B cell (primary cell): ENCODE measurements around the gene SMG9. TPM values are rescaled to one million over a fixed set of nuclear protein-coding genes. Genes with fewer than 3 reads are reported as not detected.

Experiments
- ATAC-seq: fragments of 200-7000 bp; cut with Tn5 transposase; one replicate; pipeline ENCODE4 v1.10.0; 2021; ENCODE audit warnings: low read depth, mild to moderate bottlenecking, moderate number of reproducible peaks, moderate library complexity
- CTCF ChIA-PET: fragments of 350-600 bp; sonication (Branson Sonifier 250); formaldehyde crosslinking; loops from one replicate; lab custom pipeline; 2021; ENCODE audit warnings: antibody characterized with exemption, inconsistent platforms; lab: Charles Lee
- POLR2A ChIA-PET: fragments of 350-600 bp; sonication (Branson Sonifier 250); formaldehyde crosslinking; loops from one replicate; lab custom pipeline; 2021; ENCODE audit warnings: antibody characterized with exemption; lab: Charles Lee
- DNase-seq: peaks from one replicate; pipeline ENCODE4 v3.0.0; 2013
- H2AFZ ChIP-seq: 2 replicates; pipeline ENCODE4 v1.6.1; 2012; ENCODE audit warnings: mild to moderate bottlenecking, low read depth, low read length; ENCODE audit not compliant: insufficient read depth, poor library complexity, severe bottlenecking
- H3K27ac ChIP-seq, 2 donors: 1 replicate in 1 of 2; 2 replicates in 1 of 2; pipeline ENCODE4 v1.5.1; 2012 to 2013; ENCODE audit warnings: low read length in 2 of 2, mild to moderate bottlenecking in 2 of 2, moderate library complexity in 1 of 2
- H3K27me3 ChIP-seq, 4 experiments: fragments of 200-600 bp in 1 of 4; sonication (generic) in 1 of 4; replicated peaks in 1 of 4; 1 replicate in 2 of 4; 2 replicates in 2 of 4; pipeline versions ENCODE4 v1.6.1 to v1.7.0; 2013 to 2016; ENCODE audit warnings: low read length in 3 of 4, mild to moderate bottlenecking in 2 of 4, mixed read lengths in 1 of 4, moderate library complexity in 1 of 4; ENCODE audit not compliant: insufficient read depth in 4 of 4, control insufficient read depth in 3 of 4; ENCODE audit errors: control extremely low read depth in 1 of 4
- H3K36me3 ChIP-seq, 2 experiments: replicated peaks in 1 of 2; 1 replicate in 1 of 2; 2 replicates in 1 of 2; pipeline versions ENCODE4 v1.6.1 to v1.7.1; 2013; ENCODE audit warnings: low read length in 1 of 2; ENCODE audit not compliant: insufficient read depth in 2 of 2, control insufficient read depth in 1 of 2; ENCODE audit errors: control extremely low read depth in 1 of 2, extremely low read depth in 1 of 2
- H3K4me1 ChIP-seq, 2 donors: fragments of 200-600 bp in 1 of 2; sonication (generic) in 1 of 2; 1 replicate in 1 of 2; 2 replicates in 1 of 2; pipeline versions ENCODE4 v1.5.1 to v1.6.1; 2013 to 2017; ENCODE audit warnings: low read length in 2 of 2; ENCODE audit not compliant: control insufficient read depth in 2 of 2, insufficient read depth in 2 of 2
- H3K4me2 ChIP-seq: replicated peaks from 2 replicates; pipeline ENCODE3; 2012; ENCODE audit warnings: mild to moderate bottlenecking, low read depth, low read length; ENCODE audit not compliant: poor library complexity, severe bottlenecking
- H3K4me3 ChIP-seq, 5 experiments: fragments of 200-600 bp in 1 of 5; sonication (generic) in 1 of 5; 1 replicate in 3 of 5; 2 replicates in 2 of 5; pipeline versions ENCODE4 v1.5.1 to v1.7.0; 2011 to 2016; ENCODE audit warnings: low read length in 4 of 5, mild to moderate bottlenecking in 4 of 5, low read depth in 2 of 5, control low read depth in 1 of 5, moderate library complexity in 1 of 5; ENCODE audit not compliant: insufficient read depth in 1 of 5; ENCODE audit errors: control extremely low read depth in 1 of 5, extremely low read depth in 1 of 5
- H3K79me2 ChIP-seq: fragments of 200-600 bp; sonication (generic); one replicate; pipeline ENCODE4 v1.6.0; 2016; ENCODE audit warnings: low read length; ENCODE audit not compliant: control insufficient read depth, insufficient read depth
- H3K9ac ChIP-seq: fragments of 200-600 bp; sonication (generic); 2 replicates; pipeline ENCODE4 v1.6.1; 2017; ENCODE audit warnings: mild to moderate bottlenecking, low read length, moderate library complexity
- H3K9me3 ChIP-seq, 3 donors: one replicate each; pipeline versions ENCODE4 v1.6.1 to v1.7.1; 2013; ENCODE audit warnings: low read length in 2 of 3; ENCODE audit not compliant: control insufficient read depth in 2 of 3, insufficient read depth in 1 of 3; ENCODE audit errors: control extremely low read depth in 1 of 3
- H4K20me1 ChIP-seq: 2 replicates; pipeline ENCODE4 v1.6.0; 2012; ENCODE audit warnings: mild to moderate bottlenecking, low read length; ENCODE audit not compliant: insufficient read depth, control insufficient read depth, poor library complexity, severe bottlenecking
- H3K27ac Mint-ChIP-seq: one replicate; pipeline ENCODE4 v1.8.0; 2021; ENCODE audit warnings: mixed read lengths
- H3K27me3 Mint-ChIP-seq: one replicate; pipeline ENCODE4 v1.8.0; 2021; ENCODE audit warnings: mixed read lengths
- H3K4me1 Mint-ChIP-seq: one replicate; pipeline ENCODE4 v1.8.0; 2021; ENCODE audit warnings: mixed read lengths
- H3K4me3 Mint-ChIP-seq: one replicate; pipeline ENCODE4 v1.8.0; 2021; ENCODE audit warnings: mixed read lengths
- H3K9me3 Mint-ChIP-seq: one replicate; pipeline ENCODE4 v1.8.0; 2022; ENCODE audit warnings: mixed read lengths; ENCODE audit not compliant: insufficient read depth
- EZH2 ChIP-seq: IDR thresholded peaks from 2 replicates; pipeline ENCODE4 v1.6.1; 2012; ENCODE audit warnings: borderline replicate concordance, low read depth, mild to moderate bottlenecking, moderate library complexity, low read length; ENCODE audit not compliant: insufficient read depth, poor library complexity, severe bottlenecking
- WGBS: methylation state at CpG from one replicate; pipeline ENCODE4 v1.1.5; 2013; ENCODE audit warnings: missing lambda C conversion rate; ENCODE audit not compliant: insufficient coverage; 5-methylcytosine and 5-hydroxymethylcytosine counted together
- intact Hi-C: fragments of 100-400 bp; cut with micrococcal nuclease; formaldehyde crosslinking; loops from one replicate; pipeline ENCODE4 v1.10.0; 2022
- polyA plus RNA-seq: library from polyadenylated mRNA; depleted of rRNA; stranded (reverse); fragments of >200 nt; gene quantifications from 2 replicates; pipeline ENCODE4 v1.2.3, GENCODE V29; 2012
- total RNA-seq, 2 donors: library from RNA; stranded (reverse); fragments of 120-200 nt in 1 of 2; gene quantifications; 1 replicate in 1 of 2; 2 replicates in 1 of 2; pipeline versions ENCODE4 v1.2.3 to v1.2.4, GENCODE V29; 2013 to 2022
- TF ChIP-seq, protein P1 (sequence below): fragments of 200-600 bp; IDR thresholded peaks from one replicate; pipeline ENCODE4 v1.8.0; 2022; ENCODE audit warnings: antibody characterized with exemption, mild to moderate bottlenecking

The SMG9 gene
- total and polyA plus RNA-seq, 2 donors (not counting 1 experiment from before 2014, with no cell fraction given), result 33.9 to 87.5 TPM

DNA sequence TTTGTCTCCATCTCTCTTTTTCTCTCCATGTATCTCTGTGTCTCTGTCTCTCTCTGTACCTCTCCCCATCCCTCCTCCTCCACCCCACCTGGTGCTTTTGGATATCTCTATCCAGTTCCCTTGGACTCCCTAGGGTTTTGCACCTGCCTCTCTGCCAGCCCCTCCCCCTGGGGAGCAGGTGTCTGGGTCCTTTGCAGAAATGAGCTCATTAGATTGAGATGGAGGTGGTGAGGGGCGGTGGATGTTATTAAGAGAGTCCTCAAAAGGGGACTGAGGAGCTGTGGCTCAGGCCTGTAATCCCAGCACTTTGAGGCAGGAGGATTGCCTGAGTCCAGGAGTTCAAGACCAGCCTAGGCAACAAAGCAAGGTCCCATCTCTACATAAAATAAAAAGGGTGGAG lies 23.9 kb upstream of the SMG9 start:
- Histone ChIP-seq H3K9me3 (no peaks in the 10 kb centered on the region), H2AFZ (peak overlapping the region; percentile 25), H3K4me1 (peaks cover 58 to 88% of the 10 kb centered on the region in 2 donors), H3K4me2 (peak overlapping the region; percentile 85), H3K9ac (peak overlapping the region; percentile 78), H3K27ac (peak overlapping the region; percentile 73 to 85), H4K20me1 (peaks cover 34% of the 10 kb centered on the region), H3K4me3 (peak overlapping the region; percentile 7 to 74 (median 66)), H3K27me3 (no peaks in the 10 kb centered on the region), H3K79me2 (peaks cover 78% of the 10 kb centered on the region), H3K36me3 (peaks cover 0 to 18% of the 10 kb centered on the region in 2 experiments)
- CTCF ChIA-PET, result interaction anchor here (0.8 to 11.3 kb wide), 6 partner anchors 12 to 258 kb away, joined by 3 to 237 read pairs (median 26); partner anchors contain the start of gene SMG9
- Mint-ChIP-seq H3K27ac (peak overlapping the region; percentile 93), H3K9me3 (no peaks in the 10 kb centered on the region), H3K4me1 (peaks cover 84% of the 10 kb centered on the region), H3K4me3 (peak overlapping the region; percentile 81), H3K27me3 (no peaks in the 10 kb centered on the region)
- DNase-seq (peak; percentile 52), ATAC-seq (no peak)
- POLR2A ChIA-PET, result interaction anchor here (0.7 to 9.3 kb wide), 5 partner anchors 12 to 25 kb away, joined by 3 to 89 read pairs (median 7); partner anchors contain the start of gene SMG9
- WGBS, result 13% methylated on average over 1 of the region's 1 CpG
- TF ChIP-seq EZH2, result no peak
- TF ChIP-seq, protein P1, sequence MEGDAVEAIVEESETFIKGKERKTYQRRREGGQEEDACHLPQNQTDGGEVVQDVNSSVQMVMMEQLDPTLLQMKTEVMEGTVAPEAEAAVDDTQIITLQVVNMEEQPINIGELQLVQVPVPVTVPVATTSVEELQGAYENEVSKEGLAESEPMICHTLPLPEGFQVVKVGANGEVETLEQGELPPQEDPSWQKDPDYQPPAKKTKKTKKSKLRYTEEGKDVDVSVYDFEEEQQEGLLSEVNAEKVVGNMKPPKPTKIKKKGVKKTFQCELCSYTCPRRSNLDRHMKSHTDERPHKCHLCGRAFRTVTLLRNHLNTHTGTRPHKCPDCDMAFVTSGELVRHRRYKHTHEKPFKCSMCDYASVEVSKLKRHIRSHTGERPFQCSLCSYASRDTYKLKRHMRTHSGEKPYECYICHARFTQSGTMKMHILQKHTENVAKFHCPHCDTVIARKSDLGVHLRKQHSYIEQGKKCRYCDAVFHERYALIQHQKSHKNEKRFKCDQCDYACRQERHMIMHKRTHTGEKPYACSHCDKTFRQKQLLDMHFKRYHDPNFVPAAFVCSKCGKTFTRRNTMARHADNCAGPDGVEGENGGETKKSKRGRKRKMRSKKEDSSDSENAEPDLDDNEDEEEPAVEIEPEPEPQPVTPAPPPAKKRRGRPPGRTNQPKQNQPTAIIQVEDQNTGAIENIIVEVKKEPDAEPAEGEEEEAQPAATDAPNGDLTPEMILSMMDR, result no peak
- intact Hi-C loops, result no loop called here

DNA sequence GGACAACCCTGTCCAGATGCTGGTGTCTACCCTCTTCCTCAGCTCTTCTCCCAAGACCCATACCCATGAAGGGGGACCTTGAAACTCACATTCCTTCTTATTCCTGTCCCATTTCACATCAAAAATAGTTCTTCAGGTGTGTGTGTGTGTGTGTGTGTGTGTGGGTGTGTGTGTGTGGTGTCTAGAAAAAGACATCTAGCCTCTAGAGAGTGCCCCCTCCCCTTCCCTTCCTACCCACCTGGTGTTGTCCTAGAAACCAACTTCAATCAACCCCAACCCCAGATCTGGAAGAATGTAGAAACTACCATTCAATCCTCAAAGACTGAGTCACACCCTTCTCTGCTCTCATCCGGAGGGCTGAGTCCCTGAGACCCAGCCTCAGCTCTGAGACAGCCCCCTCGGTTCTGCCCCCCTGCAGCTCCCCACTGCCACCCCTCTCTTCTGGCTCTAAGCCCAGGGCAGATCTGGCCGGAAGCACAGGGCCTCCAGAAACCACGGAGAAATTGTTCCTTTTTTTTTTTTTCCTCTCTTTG lies 22.5 kb upstream of the SMG9 start:
- ChIA-PET POLR2A (interaction anchor here (0.7 to 9.3 kb wide), 4 partner anchors 10 to 312 kb away, joined by 3 to 89 read pairs (median 40); partner anchors contain the start of gene SMG9), CTCF (interaction anchor here (0.7 to 11.3 kb wide), 6 partner anchors 12 to 52 kb away, joined by 3 to 237 read pairs (median 24); partner anchors contain the start of gene SMG9)
- peak overlapping the region; percentile 93 for H3K27ac Mint-ChIP-seq
- 0% methylated on average over 3 of the region's 4 CpGs for WGBS
- H3K27me3 ChIP-seq, result no peaks in the 10 kb centered on the region
- peaks cover 92% of the 10 kb centered on the region for H3K79me2 ChIP-seq
- H2AFZ ChIP-seq, result no peak overlapping the region
- ATAC-seq (no peak), DNase-seq (peak; percentile 59)
- H4K20me1 ChIP-seq, result peaks cover 39% of the 10 kb centered on the region
- peaks cover 0 to 32% of the 10 kb centered on the region in 2 experiments for H3K36me3 ChIP-seq
- H3K27me3 Mint-ChIP-seq, result no peaks in the 10 kb centered on the region
- H3K4me2 ChIP-seq, result peak overlapping the region; percentile 85
- TF ChIP-seq EZH2, result no peak
- TF ChIP-seq, protein P1, result no peak
- peaks cover 46 to 78% of the 10 kb centered on the region in 2 donors for H3K4me1 ChIP-seq
- intact Hi-C loops, result no loop called here
- H3K27ac ChIP-seq, result peak overlapping the region; percentile 54 to 85
- H3K4me3 Mint-ChIP-seq, result peak overlapping the region; percentile 81
- no peaks in the 10 kb centered on the region for H3K9me3 ChIP-seq
- H3K4me3 ChIP-seq, result peak overlapping the region in 4 of 5 experiments; percentile 3 to 74 (median 18)
- peak overlapping the region; percentile 78 for H3K9ac ChIP-seq
- H3K9me3 Mint-ChIP-seq, result no peaks in the 10 kb centered on the region
- H3K4me1 Mint-ChIP-seq, result peaks cover 79% of the 10 kb centered on the region
